ENCODE data around the gene ARPC1B. TPM values are rescaled to one million over a fixed set of nuclear protein-coding genes. Genes with fewer than 3 reads are reported as not detected.

Gene ARPC1B
- total and polyA plus RNA-seq, 4 donors, result 43.9 to 182 (median 112) TPM

- Histone ChIP-seq H3K27ac (ENCODE audit: low read depth in 1 of 2, low read length in 2 of 2) (peak overlapping the region; percentile 85 to 90), H3K4me3 (ENCODE audit: low read depth in 1 of 3, low read length in 3 of 3) (peak overlapping the region; percentile 15 to 98 (median 54)), H3K36me3 (ENCODE audit: control insufficient read depth in 4 of 4, insufficient read depth in 3 of 4, low read depth in 1 of 4, low read length in 3 of 4) (no peaks in the 10 kb centered on the region), H3K27me3 (ENCODE audit: control insufficient read depth in 4 of 4, insufficient read depth in 4 of 4, low read length in 3 of 4) (no peaks in the 10 kb centered on the region), H3K9me3 (ENCODE audit: control insufficient read depth in 4 of 4, low read length in 3 of 4) (no peaks in the 10 kb centered on the region), H3K4me1 (ENCODE audit: control insufficient read depth in 4 of 4, insufficient read depth in 4 of 4, low read length in 3 of 4) (peaks cover 7 to 28% (median 16%) of the 10 kb centered on the region in 4 donors), H3K9ac (ENCODE audit: low read depth in 1 of 2, low read length in 2 of 2) (no peak overlapping the region)
- TF ChIP-seq FOXA1 (IDR thresholded peaks at IDR 0.05) (no peak), JUND (IDR thresholded peaks at IDR 0.05) (no peak), TAF1 (conservative IDR thresholded peaks at IDR 0.05) (no peak), FOXA2 (IDR thresholded peaks at IDR 0.05) (no peak), HNF4G (IDR thresholded peaks at IDR 0.05) (no peak), GABPA (IDR thresholded peaks at IDR 0.05 in 1 of 2, conservative IDR thresholded peaks at IDR 0.05 in 1 of 2) (peak in 1 of 2 donors; percentile 29), ATF3 (IDR thresholded peaks at IDR 0.05) (no peak), RXRA (IDR thresholded peaks at IDR 0.05) (no peak), SP1 (IDR thresholded peaks at IDR 0.05) (peak; percentile 36), HNF4A (conservative IDR thresholded peaks at IDR 0.05) (peak; percentile 8 to 12), NR2F2 (IDR thresholded peaks at IDR 0.05) (no peak), RAD21 (IDR thresholded peaks at IDR 0.05) (peak in 1 of 2 donors; percentile 24), YY1 (IDR thresholded peaks at IDR 0.05) (no peak), EGR1 (IDR thresholded peaks at IDR 0.05; ENCODE audit: low read depth in 2 of 2) (no peak)
- TF ChIP-seq, protein P1, sequence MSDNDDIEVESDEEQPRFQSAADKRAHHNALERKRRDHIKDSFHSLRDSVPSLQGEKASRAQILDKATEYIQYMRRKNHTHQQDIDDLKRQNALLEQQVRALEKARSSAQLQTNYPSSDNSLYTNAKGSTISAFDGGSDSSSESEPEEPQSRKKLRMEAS (IDR thresholded peaks at IDR 0.05), result no peak
- TF ChIP-seq, protein P2, sequence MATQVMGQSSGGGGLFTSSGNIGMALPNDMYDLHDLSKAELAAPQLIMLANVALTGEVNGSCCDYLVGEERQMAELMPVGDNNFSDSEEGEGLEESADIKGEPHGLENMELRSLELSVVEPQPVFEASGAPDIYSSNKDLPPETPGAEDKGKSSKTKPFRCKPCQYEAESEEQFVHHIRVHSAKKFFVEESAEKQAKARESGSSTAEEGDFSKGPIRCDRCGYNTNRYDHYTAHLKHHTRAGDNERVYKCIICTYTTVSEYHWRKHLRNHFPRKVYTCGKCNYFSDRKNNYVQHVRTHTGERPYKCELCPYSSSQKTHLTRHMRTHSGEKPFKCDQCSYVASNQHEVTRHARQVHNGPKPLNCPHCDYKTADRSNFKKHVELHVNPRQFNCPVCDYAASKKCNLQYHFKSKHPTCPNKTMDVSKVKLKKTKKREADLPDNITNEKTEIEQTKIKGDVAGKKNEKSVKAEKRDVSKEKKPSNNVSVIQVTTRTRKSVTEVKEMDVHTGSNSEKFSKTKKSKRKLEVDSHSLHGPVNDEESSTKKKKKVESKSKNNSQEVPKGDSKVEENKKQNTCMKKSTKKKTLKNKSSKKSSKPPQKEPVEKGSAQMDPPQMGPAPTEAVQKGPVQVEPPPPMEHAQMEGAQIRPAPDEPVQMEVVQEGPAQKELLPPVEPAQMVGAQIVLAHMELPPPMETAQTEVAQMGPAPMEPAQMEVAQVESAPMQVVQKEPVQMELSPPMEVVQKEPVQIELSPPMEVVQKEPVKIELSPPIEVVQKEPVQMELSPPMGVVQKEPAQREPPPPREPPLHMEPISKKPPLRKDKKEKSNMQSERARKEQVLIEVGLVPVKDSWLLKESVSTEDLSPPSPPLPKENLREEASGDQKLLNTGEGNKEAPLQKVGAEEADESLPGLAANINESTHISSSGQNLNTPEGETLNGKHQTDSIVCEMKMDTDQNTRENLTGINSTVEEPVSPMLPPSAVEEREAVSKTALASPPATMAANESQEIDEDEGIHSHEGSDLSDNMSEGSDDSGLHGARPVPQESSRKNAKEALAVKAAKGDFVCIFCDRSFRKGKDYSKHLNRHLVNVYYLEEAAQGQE (IDR thresholded peaks at IDR 0.05), result no peak
- TF ChIP-seq, protein P3, sequence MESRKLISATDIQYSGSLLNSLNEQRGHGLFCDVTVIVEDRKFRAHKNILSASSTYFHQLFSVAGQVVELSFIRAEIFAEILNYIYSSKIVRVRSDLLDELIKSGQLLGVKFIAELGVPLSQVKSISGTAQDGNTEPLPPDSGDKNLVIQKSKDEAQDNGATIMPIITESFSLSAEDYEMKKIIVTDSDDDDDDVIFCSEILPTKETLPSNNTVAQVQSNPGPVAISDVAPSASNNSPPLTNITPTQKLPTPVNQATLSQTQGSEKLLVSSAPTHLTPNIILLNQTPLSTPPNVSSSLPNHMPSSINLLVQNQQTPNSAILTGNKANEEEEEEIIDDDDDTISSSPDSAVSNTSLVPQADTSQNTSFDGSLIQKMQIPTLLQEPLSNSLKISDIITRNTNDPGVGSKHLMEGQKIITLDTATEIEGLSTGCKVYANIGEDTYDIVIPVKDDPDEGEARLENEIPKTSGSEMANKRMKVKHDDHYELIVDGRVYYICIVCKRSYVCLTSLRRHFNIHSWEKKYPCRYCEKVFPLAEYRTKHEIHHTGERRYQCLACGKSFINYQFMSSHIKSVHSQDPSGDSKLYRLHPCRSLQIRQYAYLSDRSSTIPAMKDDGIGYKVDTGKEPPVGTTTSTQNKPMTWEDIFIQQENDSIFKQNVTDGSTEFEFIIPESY (IDR thresholded peaks at IDR 0.05), result no peak
- TF ChIP-seq, protein P4, sequence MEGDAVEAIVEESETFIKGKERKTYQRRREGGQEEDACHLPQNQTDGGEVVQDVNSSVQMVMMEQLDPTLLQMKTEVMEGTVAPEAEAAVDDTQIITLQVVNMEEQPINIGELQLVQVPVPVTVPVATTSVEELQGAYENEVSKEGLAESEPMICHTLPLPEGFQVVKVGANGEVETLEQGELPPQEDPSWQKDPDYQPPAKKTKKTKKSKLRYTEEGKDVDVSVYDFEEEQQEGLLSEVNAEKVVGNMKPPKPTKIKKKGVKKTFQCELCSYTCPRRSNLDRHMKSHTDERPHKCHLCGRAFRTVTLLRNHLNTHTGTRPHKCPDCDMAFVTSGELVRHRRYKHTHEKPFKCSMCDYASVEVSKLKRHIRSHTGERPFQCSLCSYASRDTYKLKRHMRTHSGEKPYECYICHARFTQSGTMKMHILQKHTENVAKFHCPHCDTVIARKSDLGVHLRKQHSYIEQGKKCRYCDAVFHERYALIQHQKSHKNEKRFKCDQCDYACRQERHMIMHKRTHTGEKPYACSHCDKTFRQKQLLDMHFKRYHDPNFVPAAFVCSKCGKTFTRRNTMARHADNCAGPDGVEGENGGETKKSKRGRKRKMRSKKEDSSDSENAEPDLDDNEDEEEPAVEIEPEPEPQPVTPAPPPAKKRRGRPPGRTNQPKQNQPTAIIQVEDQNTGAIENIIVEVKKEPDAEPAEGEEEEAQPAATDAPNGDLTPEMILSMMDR (IDR thresholded peaks at IDR 0.05; ENCODE audit: low read depth, low read length, missing input control), result no peak
- 4% methylated on average over 58 of the region's 58 CpGs for WGBS
- DNase-seq (ENCODE audit: low spot score), result peak; percentile 79
Measured at GRCh38 chr7:99375070-99375807, 709 bp downstream of the ARPC1B start.

All from liver (tissue), 9 donors.